ENCODE results near the gene AKAP11. TPM values are rescaled to one million over a fixed set of nuclear protein-coding genes. Genes with fewer than 3 reads are reported as not detected.

AKAP11 gene
- total and polyA plus RNA-seq, 9 of the 15 experiments (the other 6 are each of a cell fraction or from before 2014, with no cell fraction given) = 2.2 to 31.3 (median 10.9) TPM

- intact Hi-C loops (cut with micrococcal nuclease) = no loop called here
- WGBS (ENCODE audit: insufficient coverage, low coverage, missing lambda C conversion rate) = 93% methylated on average over 3 of the region's 4 CpGs
- DNase-seq (ENCODE audit: extremely low read depth in 1 of 4, low spot score in 3 of 4) = no peak
- no peak overlapping the region for H3K9ac ChIP-seq (ENCODE audit: insufficient read depth in 1 of 2, low read depth in 2 of 2, low read length in 2 of 2)
- H3K4me3 ChIP-seq = no peak overlapping the region
- H3K9me3 ChIP-seq (replicated peaks; ENCODE audit: control insufficient read depth, insufficient read depth, low read depth, low read length) = no peaks in the 10 kb centered on the region
- BruUV-seq (replicated peaks) = no TSS peak
- no peaks in the 10 kb centered on the region for H3K4me1 ChIP-seq (replicated peaks in 1 of 2; ENCODE audit: control insufficient read depth in 2 of 2, insufficient read depth in 2 of 2, low read length in 2 of 2)
- H3K27me3 ChIP-seq (ENCODE audit: control insufficient read depth in 2 of 2, insufficient read depth in 2 of 2, low read length in 2 of 2) = no peaks in the 10 kb centered on the region
- CTCF ChIA-PET (ENCODE audit: low intra/inter-chr PET ratio) = no interaction called here
- H3K36me3 ChIP-seq (ENCODE audit: control insufficient read depth, insufficient read depth, low read length) = peaks cover 28% of the 10 kb centered on the region; the same call in 2 of the 3 replicates
- no peak for ATAC-seq
- no peak for FAIRE-seq
- H2AFZ ChIP-seq (ENCODE audit: low read depth, low read length) = no peak overlapping the region
- H3K4me2 ChIP-seq (ENCODE audit: insufficient read depth, low read length) = no peak overlapping the region
- H3K27ac ChIP-seq (ENCODE audit: extremely low read depth, low read depth, low read length) = no peak overlapping the region
- in situ Hi-C loops (cut with MboI) = no loop called here
- no peaks in the 10 kb centered on the region for H3K79me2 ChIP-seq (ENCODE audit: control insufficient read depth, insufficient read depth, low read length)
- POLR2A ChIA-PET = no interaction called here
- no peaks in the 10 kb centered on the region for H4K20me1 ChIP-seq (replicated peaks; ENCODE audit: control insufficient read depth, insufficient read depth, low read length)
- H3K9me1 ChIP-seq (ENCODE audit: control insufficient read depth, insufficient read depth, low read length) = no peaks in the 10 kb centered on the region
- TF ChIP-seq, protein P1, sequence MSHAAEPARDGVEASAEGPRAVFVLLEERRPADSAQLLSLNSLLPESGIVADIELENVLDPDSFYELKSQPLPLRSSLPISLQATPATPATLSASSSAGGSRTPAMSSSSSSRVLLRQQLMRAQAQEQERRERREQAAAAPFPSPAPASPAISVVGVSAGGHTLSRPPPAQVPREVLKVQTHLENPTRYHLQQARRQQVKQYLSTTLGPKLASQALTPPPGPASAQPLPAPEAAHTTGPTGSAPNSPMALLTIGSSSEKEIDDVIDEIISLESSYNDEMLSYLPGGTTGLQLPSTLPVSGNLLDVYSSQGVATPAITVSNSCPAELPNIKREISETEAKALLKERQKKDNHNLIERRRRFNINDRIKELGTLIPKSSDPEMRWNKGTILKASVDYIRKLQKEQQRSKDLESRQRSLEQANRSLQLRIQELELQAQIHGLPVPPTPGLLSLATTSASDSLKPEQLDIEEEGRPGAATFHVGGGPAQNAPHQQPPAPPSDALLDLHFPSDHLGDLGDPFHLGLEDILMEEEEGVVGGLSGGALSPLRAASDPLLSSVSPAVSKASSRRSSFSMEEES (CRISPR knock-in tag; IDR thresholded peaks at IDR 0.05) = no peak
- TF ChIP-seq HES1 (IDR thresholded peaks at IDR 0.05; ENCODE audit: low read depth) (no peak), LEF1 (IDR thresholded peaks at IDR 0.05) (no peak), POLR2AphosphoS2 (IDR thresholded peaks at IDR 0.05; ENCODE audit: low read length) (no peak), DIDO1 (tag; IDR thresholded peaks at IDR 0.05; ENCODE audit: low read depth) (no peak), GTF2B (IDR thresholded peaks at IDR 0.05; ENCODE audit: extremely low read depth, insufficient read length) (no peak), YY1 (IDR thresholded peaks at IDR 0.05; ENCODE audit: borderline replicate concordance in 1 of 3, control insufficient read depth in 1 of 3, extremely low read depth in 1 of 3, insufficient read depth in 3 of 3, insufficient read length in 1 of 3, insufficient replicate concordance in 2 of 3, low read depth in 1 of 3, low read length in 2 of 3) (no peak), ELF1 (tag; IDR thresholded peaks at IDR 0.05) (no peak), BRCA1 (IDR thresholded peaks at IDR 0.05) (no peak), BRCA1 (CRISPR knock-in tag; IDR thresholded peaks at IDR 0.05) (no peak), HDAC6 (IDR thresholded peaks at IDR 0.05; ENCODE audit: low read depth, low read length) (no peak), BHLHE40 (IDR thresholded peaks at IDR 0.05; ENCODE audit: low read length) (no peak), USF1 (CRISPR knock-in tag; IDR thresholded peaks at IDR 0.05) (no peak), MYBL2 (IDR thresholded peaks at IDR 0.05; ENCODE audit: low read depth) (no peak), MYBL2 (CRISPR knock-in tag; IDR thresholded peaks at IDR 0.05; ENCODE audit: borderline replicate concordance) (no peak), SUPT5H (IDR thresholded peaks at IDR 0.05) (no peak), PHB2 (IDR thresholded peaks at IDR 0.05; ENCODE audit: low read depth) (no peak), HIVEP1 (CRISPR knock-in tag; IDR thresholded peaks at IDR 0.05) (no peak)
- TF ChIP-seq, protein P2, sequence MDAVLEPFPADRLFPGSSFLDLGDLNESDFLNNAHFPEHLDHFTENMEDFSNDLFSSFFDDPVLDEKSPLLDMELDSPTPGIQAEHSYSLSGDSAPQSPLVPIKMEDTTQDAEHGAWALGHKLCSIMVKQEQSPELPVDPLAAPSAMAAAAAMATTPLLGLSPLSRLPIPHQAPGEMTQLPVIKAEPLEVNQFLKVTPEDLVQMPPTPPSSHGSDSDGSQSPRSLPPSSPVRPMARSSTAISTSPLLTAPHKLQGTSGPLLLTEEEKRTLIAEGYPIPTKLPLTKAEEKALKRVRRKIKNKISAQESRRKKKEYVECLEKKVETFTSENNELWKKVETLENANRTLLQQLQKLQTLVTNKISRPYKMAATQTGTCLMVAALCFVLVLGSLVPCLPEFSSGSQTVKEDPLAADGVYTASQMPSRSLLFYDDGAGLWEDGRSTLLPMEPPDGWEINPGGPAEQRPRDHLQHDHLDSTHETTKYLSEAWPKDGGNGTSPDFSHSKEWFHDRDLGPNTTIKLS (IDR thresholded peaks at IDR 0.05; ENCODE audit: borderline replicate concordance, low read depth) = no peak
Observed at GRCh38 chr13:42320375-42320787, 48.4 kb downstream of the AKAP11 start.

Measured in K562 (cell line).